Activated CD4-positive, alpha-beta T cell treated with anti-CD3 and anti-CD28 coated beads, Interleukin-2, amount 50 U/mL, for 4 hours (primary cell): ENCODE results near the gene MAGI1.

Experiments
- DNase-seq, 2 experiments: peaks; one replicate each; pipeline ENCODE4 v3.0.0-alpha.2; 2020

The MAGI1 gene

DNA sequence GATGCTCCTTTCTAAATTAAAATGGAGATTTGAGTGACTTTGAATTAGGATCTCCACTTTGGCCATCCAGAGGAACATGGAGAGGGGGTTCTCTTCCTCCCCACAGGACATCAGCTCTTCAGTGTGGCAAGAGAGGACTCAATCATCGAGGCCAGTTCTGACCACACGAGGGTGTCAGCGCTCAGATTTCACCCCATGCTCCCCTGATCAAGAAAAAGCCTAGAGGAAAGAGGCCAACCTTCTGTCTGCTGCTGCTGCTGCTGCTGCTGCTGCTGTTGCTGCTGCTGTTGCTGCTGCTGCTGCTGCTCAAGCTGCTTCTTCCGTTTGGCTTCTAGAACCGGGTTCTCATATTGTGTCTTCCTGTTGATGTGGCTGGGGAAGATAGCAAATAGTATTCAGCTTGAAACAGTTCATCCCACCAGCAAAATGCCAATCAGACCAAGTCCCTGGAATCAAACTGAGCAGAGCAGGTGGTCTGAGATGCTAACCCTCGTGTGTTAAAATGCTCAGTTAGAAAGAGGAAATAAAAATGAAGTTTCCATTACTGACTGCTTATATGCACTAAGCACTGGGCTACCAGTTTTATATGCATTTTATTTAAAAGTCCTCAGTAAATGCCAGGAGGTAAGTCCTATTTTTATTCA lies 599.0 kb downstream of the MAGI1 start:
- no peak for DNase-seq

DNA sequence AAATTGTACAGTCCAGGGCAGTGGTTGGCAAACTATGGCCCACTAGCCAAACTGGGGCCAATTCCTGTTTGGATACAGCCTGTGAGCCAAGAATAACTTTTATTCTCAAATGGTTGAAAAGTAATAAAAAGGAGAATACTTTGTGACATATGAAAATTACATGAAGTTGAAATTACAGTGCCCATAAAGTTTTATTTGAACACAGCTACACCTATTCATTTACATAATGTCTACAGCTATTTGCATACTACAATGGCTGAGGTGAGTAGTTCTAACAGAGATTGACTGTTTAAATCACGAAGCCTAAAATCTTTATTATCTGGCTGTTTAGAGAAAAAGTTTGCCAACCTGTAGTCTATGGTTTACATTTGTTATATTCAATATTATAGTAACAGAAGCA lies 600.1 kb downstream of the MAGI1 start:
- DNase-seq, result no peak

GRCh38 chr3:65438096-65438495 lies 600.6 kb downstream of the MAGI1 start:
- DNase-seq, result no peak

DNA sequence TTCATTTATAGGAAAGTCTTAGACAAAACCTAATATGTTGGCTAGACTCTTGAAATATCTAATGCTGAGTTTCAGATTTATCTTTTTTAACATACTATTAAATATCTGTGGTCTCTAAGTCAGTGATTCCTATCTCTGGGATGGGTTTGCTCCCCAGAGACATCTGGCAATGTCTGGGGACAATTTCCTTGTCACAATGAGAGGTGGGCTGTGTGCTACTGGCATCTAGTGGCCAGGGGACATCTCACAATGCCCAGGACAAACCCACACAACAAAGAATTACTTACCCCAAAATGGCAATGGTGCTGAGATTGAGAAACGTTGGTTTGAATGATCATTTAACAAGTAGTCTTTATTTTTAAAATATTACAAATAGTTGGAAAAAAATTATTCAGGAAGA lies 602.1 kb downstream of the MAGI1 start:
- DNase-seq, result no peak

DNA sequence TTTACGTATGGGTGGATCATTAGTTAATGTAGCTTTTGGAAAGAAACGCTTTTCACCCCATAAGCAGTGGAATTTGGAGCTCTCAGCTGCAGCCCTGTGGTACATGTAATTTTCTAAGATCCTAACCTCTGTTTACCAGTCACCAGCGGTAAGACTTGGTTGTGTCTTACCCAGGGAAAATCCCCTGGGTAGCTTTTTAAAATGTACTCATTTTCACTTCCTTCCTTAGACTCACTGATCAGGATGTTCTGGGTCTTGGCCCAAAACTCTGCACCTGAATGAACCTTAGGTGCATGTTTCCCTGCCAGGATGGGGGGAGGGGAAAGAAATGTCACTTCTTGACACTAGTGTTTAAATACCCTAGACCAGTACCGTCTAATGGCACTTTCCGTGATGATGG lies 605.2 kb downstream of the MAGI1 start:
- no peak for DNase-seq

GRCh38 chr3:65432388-65433003 lies 606.2 kb downstream of the MAGI1 start:
- no peak for DNase-seq

- no peak for DNase-seq
These were observed 612.8 kb downstream of the MAGI1 start for GRCh38 chr3:65425880-65426279.

- no peak for DNase-seq
These were observed 616.6 kb downstream of the MAGI1 start for GRCh38 chr3:65422154-65422553.

DNA sequence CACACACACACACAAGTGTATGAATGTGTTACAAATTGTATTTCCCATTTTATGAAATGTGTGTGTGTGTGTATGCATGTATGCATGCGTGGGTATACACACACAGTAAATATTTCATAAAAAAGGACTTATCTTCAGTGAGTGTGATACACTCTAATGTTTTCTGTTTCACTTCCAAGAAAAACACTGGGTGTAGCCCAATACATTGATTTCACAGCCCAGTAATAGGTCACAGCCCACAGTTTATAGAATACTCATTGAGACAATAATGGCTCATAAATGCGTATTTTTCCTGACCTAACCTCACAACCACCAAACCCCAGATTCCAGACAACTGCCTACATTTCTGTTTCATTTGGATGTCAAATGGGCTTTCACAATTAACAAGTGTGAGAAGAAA lies 619.5 kb downstream of the MAGI1 start:
- no peak for DNase-seq

- no peak for DNase-seq
These were observed 624.8 kb downstream of the MAGI1 start for GRCh38 chr3:65413891-65414290.

DNA sequence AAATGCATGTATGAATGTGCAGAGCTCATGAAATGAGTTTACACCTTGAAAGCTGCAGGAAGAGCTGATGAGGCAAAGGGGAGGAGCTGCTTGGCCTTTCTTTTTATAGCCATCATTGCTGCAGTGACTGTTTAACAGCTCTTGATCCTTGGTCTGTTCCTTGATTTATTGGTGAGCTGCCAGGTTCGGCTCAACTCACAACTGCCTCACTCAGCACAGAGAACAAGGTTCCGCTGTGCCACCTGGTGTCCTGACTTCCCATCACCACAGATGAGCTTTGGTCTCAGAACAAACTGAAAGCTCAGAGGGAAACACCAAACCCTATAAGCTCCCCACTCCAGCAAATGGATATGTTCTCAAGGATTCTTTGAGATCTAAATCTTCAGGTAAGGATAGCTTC lies 626.1 kb downstream of the MAGI1 start:
- no peak for DNase-seq

GRCh38 chr3:65411367-65411766 lies 627.4 kb downstream of the MAGI1 start:
- no peak for DNase-seq

DNA sequence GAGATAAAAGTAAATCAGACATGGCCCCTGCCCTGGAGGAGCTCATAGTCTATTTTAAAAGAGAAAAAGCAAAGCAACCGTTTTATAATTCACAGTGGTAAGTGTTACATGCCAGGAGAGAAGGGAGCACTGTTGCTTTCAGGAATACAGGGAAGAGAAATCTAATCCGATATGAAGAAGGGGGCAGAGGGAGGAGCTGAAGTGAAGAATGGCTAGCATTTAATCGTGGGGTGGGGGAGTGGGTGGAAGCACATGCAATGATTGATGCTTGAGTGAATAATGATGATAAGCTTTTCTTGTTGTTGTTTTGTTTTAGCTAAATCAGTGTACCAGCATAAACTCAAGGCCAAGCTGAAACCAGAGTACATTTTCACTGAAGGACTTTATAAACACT lies 629.5 kb downstream of the MAGI1 start:
- DNase-seq, result no peak

DNA sequence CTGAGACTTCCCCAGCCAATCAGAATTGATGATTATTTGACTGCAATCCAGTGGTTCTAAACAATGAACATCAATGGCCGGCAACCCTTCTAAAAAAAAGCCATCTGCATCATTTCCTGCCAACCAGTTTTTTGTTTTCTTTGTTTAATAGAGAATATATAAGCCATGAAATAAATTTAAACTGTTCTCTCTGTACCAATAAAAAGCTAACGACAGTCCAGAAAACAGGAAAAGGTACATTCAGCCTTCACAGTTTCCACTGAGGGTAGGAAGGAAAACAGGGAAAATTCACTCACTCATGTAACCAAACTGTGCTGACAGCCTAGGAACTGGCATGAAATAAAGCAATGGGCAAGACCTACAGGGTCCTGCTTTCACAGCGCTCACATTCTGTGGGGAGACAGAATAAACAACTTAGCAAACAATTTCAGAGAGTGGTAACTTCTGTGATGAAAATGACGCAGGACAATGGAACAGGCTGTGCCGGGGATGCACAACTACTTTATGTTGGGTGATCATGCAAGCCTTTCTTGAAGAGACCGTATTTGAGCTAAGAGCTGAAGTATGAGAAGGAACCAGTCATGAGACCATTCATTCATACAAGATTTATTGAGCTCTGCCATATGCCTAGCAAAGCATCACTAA lies 630.1 kb downstream of the MAGI1 start:
- DNase-seq, result no peak

DNA sequence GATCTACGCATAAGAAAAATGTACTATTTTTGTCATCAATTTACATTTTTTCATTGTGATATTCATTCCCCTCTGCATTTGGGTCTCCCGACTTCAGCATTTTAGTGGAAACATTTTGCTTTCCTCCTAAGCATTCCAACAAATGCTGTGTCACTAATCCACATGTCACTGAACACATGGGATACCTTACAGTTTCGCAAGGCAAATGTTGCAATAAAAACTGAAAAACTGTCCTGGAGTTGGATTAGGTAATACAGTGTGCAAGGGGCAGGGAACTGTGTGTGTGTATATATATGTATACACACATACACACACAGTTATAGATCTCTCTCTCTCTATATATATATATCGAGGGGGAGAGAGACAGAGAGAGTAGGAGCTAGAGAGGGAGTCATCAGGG lies 632.2 kb downstream of the MAGI1 start:
- no peak for DNase-seq

- no peak for DNase-seq
These were observed 636.1 kb downstream of the MAGI1 start for GRCh38 chr3:65402597-65402996.

DNA sequence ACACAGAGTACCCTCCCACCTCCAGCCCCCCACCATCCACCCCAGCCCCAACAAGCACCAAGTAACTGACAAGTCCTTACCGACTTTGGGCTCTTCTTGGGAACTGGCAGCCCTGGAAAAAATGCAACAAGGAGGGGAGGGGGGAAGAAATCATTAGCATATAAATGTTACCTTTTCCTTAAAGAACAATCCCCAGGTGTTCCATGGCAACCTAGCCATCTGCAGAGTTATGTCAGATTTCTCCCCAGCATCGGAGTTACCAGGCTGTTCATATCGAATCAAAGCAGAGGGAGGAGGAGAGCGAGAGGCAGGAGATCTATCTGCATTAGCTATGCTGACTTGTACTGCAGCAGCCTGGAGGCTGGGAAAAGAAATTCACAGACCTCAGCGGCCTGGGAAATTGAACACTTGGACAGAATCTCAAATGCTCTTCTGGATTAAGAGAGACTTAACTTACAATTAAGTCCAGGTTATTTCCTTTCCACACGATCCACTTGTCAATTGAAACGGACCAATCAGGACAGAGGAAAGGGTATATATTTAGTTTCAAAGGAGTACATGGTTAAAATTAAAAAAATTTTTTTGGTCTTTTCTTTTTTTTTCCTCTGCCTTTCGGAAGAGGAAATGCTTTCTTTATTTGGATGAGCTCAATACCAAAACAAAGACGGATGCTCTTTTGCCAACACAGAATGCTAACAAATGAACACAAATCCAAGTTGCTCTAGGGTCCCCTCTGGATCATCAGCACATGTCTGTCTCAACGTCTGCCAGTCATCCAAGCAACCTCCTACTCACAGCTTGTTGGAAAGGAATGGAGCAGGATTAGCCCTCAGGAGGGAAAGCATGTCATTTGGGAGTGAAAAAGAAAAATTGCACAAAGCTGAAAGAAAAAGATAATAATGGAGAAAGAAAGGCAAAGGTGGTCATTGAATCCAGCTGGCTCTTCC lies 637.1 kb downstream of the MAGI1 start:
- DNase-seq, result no peak

GRCh38 chr3:65400899-65401298 lies 637.8 kb downstream of the MAGI1 start:
- DNase-seq, result no peak

DNA sequence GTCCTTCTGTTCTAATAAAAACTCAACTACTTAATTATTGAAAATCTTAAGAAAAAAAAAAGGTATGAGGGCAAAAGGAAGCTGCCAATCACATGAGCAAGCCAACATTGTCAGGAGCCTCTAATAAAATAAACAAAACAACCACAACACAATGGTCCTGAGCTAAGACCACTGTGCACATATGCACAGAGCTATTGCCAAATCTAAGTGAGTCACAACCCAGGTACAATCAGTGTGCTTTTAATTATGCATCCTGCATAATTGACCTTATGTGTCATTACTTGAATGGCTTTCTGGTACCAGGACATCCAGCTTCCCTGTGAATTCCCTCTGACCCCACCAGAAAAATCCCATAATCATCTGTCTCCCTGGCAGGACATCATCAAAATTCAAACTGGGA lies 639.8 kb downstream of the MAGI1 start:
- no peak for DNase-seq

DNA sequence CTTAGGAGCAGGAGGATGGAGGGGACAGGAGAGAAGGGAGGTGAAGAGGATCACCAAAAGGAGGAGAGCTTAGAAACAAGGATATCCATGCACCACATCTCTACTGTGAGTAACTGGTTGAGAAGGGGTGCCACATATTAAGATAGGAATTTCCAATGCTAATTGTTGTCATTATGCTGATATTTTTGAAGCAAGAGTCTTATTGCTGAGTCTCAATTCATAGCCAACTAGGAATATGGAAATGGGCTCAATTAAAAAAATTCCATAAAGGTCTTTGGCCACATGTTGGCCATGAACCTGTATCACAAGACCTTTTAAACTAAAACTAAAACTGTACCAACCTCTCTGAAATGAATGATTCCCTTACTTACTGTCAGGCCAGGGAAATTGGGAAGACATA lies 642.6 kb downstream of the MAGI1 start:
- no peak for DNase-seq

- DNase-seq, result no peak
These were observed 647.6 kb downstream of the MAGI1 start for GRCh38 chr3:65391068-65391467.

DNA sequence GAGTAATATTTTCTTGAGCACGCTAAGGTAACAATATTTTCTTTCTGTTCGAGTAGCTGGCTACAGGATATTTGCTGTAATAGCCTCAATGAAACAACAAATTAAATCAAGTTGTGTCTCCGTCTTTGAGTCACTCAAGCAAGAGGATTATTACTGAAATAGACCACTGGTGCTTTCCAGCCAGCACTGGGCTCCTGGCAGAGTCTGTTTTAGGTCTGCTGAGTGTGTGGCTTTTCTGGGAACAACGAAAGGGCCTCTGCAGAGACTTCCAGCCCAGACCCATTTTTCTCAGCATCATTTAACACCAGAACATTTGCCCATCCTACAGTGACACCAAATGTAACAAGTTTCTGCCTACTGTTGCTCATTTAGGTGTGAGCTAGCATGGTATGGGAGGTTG lies 652.9 kb downstream of the MAGI1 start:
- no peak for DNase-seq

DNA sequence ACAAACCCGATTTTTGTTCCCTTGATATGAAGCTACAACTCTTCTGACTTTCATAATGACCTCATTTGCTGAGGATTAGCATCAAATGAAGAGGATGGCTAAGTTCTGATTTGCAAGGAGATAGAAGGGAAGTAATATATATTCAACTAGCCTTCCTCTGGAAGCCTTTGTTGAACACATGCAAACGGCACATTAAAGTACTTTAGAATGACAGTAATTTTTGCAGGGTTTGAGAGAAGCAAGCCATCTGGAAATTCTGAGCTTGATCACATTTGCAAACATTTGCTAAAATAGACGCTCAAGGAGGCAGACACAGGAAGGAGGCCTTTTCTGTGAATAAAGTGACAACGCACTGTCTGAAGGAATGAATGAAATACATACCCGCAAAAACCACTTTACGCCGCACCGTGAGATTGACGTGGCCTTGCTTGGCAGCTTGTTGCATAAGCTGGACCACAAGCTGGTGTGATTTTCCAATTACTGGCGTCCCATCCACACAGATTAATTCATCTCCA lies 657.2 kb downstream of the MAGI1 start:
- DNase-seq, result no peak
